Rectal smooth muscle tissue (tissue), 1 donor: ENCODE results near the gene FAAP24.
"Not testable (repeated sequence)": the region's sequence is repeated elsewhere in the genome, so short reads cannot be mapped to it uniquely, and the experiment has no call there.

Experiments
- H3K27ac ChIP-seq: one replicate; pipeline ENCODE4 v1.7.0; 2013; ENCODE audit warnings: low read depth, low read length, inconsistent platforms
- H3K27me3 ChIP-seq: one replicate; pipeline ENCODE4 v1.7.0; 2013; ENCODE audit warnings: low read length; ENCODE audit not compliant: control insufficient read depth, insufficient read depth
- H3K36me3 ChIP-seq: one replicate; pipeline ENCODE4 v1.7.0; 2013; ENCODE audit warnings: low read length; ENCODE audit not compliant: control insufficient read depth, insufficient read depth
- H3K4me1 ChIP-seq: one replicate; pipeline ENCODE4 v1.7.0; 2013; ENCODE audit warnings: low read length; ENCODE audit not compliant: control insufficient read depth, insufficient read depth
- H3K4me3 ChIP-seq: one replicate; pipeline ENCODE4 v1.7.0; 2013; ENCODE audit warnings: low read length
- H3K9ac ChIP-seq: one replicate; pipeline ENCODE4 v1.7.0; 2013; ENCODE audit warnings: low read length

Gene FAAP24

DNA sequence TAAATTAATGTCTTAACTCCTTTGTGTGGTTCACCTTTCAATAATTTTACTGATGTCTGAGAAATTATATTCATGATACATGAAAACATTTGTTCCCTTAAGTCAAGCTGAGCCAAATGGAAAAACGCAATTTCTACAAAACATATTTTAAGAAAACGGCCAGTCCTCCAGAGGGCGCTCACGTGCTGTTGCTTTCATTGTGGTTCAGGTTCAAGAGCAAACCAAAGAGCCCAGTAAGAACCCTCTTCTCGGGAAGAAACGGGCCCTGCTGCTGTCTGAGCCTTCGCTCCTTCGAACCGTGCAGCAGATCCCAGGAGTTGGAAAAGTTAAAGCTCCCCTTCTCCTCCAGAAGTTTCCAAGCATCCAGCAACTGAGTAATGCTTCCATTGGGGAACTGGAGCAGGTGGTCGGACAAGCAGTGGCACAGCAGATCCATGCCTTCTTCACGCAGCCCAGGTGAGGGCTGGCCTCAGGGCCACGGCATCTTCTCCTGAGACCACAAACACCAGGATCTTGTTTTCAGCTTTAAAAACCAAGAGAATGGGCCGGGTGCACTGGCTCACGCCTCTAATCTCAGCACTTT, 4.3 kb downstream of the FAAP24 start:
- Histone ChIP-seq H3K4me1 (no peaks in the 10 kb centered on the region), H3K9ac (no peak overlapping the region), H3K4me3 (no peak overlapping the region), H3K27ac (no peak overlapping the region), H3K27me3 (no peaks in the 10 kb centered on the region), H3K36me3 (no peaks in the 10 kb centered on the region)

DNA sequence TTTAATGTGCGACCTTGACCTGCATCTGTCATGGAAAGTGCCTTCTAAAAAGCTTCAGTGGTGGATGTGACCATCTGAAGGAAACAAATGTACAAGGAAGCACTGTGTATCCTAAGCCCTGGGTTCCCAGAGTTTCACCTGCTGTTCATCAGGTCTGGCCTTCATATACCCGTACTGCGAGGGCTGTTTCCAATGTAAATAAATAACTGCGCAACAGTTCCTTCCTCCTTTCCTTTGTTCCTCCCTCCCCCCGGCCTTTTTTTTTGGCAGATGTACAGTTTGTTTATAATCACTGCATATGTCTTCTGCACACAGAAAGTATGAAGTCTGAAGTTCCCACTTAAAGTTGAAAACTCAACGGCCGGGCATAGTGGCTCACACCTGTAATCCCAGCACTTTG, 5.2 kb downstream of the FAAP24 start:
- Histone ChIP-seq H3K4me1 (no peaks in the 10 kb centered on the region), H3K27ac (no peak overlapping the region), H3K9ac (no peak overlapping the region), H3K36me3 (no peaks in the 10 kb centered on the region), H3K27me3 (no peaks in the 10 kb centered on the region), H3K4me3 (no peak overlapping the region)

DNA sequence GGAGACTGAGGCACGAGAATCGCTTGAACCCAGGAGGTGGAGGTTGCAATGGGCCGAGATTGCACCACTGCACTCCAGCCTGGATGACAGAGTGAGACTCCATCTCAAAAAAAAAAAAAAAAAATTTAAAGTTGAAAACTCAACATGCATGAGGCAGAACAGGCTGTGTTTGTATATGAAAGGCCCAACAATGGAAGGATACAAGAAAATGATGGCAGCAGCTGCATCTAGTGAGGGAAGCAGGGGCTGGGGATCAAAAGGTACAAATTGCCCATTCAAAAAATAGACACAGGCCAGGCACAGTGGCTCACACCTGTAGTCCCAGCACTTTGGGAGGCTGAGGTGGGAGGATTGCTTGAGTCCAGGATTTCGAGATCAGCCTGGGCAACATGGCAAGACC, 5.8 kb downstream of the FAAP24 start:
- H3K27ac ChIP-seq, H3K4me1 ChIP-seq, H3K36me3 ChIP-seq, H3K9ac ChIP-seq, H3K4me3 ChIP-seq, H3K27me3 ChIP-seq: not testable (repeated sequence)

DNA sequence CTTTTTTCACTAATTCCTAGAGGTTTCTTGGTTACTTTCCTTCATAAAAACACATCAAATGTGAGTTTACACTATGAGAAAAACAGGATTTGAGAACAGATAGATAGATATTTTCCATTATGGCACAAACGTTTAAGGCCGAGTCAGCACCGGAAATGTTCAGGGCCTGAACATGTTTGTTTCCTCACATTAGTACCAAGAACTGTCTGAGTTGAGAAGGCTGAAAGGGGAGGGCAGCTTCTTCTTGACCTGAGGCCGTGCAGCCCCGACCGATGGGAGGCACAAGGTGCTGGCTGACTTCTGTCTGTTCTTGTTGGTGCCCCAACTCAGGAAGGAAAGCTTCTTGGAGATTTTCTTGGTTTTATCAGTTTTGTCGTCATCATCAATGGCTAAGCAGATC, 7.8 kb downstream of the FAAP24 start:
- H3K9ac ChIP-seq, H3K27ac ChIP-seq, H3K4me3 ChIP-seq, H3K36me3 ChIP-seq, H3K27me3 ChIP-seq, H3K4me1 ChIP-seq: not testable (repeated sequence)

DNA sequence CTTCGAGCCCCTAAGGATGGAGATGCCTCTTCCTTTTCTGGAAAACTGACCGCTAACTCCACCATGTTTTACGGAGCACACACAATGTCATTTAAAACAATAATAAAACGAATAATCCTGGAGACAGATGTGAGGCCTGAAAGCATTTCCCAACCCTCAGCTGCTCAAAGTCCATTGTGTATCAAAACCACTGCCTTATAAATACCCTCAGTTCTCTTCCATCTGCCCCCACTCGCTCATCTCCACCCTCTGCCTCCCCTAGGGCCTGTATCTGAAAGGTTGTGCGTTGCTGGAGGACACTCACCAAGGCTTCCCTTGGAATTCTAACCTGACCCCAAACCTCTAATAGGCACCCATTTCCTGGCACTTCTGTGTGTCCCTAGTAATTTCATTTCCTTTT, 10.4 kb downstream of the FAAP24 start:
- H3K4me1 ChIP-seq, H3K9ac ChIP-seq, H3K27ac ChIP-seq, H3K27me3 ChIP-seq, H3K4me3 ChIP-seq, H3K36me3 ChIP-seq: not testable (repeated sequence)

DNA sequence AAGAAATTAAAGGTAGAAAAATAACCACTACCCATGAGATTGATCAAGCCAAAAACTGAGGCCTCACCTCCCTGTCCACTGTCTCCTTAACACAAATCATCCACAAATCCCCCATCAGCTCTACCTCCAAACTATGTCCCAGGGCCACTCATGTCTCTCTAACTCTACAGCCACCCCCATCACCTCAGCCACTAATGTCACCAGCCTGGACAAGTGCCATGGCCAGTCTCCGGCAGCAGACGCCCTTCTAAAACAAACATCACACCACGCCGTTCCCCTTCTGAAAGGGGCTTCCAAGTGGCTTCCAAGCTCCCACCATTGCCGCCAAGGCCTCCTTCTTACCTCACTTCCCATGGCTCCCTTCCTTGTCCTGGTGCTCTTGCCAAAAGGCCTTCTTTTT, 16.2 kb downstream of the FAAP24 start:
- not testable (repeated sequence) for H3K4me1 ChIP-seq, H3K4me3 ChIP-seq, H3K27me3 ChIP-seq, H3K36me3 ChIP-seq, H3K9ac ChIP-seq, H3K27ac ChIP-seq

DNA sequence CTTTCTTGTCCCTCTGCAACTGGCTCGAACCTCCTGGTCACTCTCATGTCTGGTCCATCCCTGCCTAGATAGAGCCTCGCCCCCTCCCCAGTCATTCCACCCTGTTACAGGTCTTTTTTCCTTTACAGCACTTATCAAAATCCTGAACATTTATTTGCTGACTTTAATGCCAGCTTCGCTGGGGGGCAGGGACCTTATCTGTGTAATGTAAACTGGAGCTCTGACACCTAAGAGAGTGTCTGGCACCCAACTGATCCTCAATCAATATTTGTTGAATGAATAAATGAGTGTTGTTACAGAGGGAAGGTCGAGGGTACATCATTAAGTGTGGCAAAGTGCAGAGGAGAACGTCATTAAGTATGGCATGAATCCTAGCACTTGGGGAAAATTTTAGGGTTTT, 16.7 kb downstream of the FAAP24 start:
- Histone ChIP-seq H3K9ac (no peak overlapping the region), H3K4me1 (no peaks in the 10 kb centered on the region), H3K27ac (no peak overlapping the region), H3K36me3 (peaks cover 5% of the 10 kb centered on the region), H3K4me3 (no peak overlapping the region), H3K27me3 (no peaks in the 10 kb centered on the region)

DNA sequence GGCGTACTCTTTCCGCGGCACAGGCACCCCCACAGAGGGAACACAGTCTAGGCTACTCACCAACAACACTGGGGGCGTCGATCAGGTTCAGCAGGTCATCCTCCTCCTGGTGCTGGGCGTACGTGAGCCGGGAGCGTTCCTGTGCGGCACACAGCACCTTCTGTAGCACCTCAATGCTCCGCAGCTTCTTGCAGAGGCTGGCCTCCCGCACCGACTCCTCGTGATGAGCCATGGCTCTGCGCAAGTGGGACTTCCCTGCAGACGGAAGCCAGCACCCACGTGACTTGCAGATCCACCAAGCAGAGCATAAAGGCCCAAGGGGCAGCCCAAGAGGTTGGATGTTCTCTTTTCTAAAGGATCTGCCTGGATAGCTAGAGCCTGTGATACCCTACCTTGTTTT, 23.9 kb downstream of the FAAP24 start:
- not testable (repeated sequence) for H3K27ac ChIP-seq, H3K27me3 ChIP-seq, H3K36me3 ChIP-seq, H3K4me1 ChIP-seq, H3K9ac ChIP-seq, H3K4me3 ChIP-seq

DNA sequence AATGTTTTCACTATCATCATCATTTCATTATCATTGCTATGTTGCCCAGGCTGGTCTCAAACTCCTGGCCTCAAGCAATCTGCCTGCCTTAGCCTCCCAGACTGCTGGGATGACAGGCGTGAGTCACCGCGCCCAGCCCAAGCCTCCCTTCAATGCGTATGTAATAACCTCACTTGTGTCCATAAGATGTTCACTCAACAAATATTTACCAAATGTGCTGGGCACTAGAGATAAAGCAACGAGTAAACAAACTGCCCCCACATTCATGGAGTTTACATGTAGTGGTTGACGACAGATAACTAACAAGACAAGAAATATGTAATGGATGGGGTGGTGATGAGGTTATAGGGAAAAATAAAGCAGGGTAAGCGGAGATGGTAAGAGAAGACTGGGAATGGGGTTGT, 25.0 kb downstream of the FAAP24 start:
- H3K27me3 ChIP-seq, H3K4me3 ChIP-seq, H3K4me1 ChIP-seq, H3K27ac ChIP-seq, H3K9ac ChIP-seq, H3K36me3 ChIP-seq: not testable (repeated sequence)

DNA sequence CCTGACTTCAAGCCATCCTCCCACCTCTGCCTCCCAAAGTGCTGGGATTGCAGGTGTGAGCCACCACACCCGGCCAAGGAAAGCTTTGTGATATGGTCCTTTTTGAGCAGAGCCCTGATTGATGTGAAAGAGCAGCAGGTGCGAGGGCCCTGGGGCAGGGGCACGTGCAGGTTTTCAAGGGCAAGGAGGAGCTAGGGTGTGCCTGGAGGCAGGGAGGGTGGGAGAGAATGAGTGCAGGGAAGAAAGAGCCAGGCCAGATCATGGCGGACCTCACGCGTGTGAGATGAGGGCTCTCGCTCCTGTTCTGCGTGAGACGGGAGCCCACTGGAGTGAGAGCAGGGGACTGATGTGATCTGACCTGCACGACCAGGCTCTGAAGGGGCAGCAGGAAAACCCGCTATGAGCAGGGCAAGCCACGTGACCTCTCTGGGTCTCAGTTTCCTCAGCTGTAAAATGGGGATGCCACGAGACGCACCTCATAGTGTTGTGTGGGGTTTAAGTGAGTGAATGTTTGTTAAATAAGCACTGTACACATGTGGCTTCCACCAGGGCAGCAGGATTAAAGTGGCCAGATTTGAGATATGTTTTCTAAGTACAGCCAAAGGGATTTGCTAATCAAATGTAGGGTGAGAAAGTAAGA, 25.8 kb downstream of the FAAP24 start:
- H3K36me3 ChIP-seq = no peaks in the 10 kb centered on the region
- H3K4me3 ChIP-seq = no peak overlapping the region
- H3K27ac ChIP-seq = no peak overlapping the region
- H3K4me1 ChIP-seq = no peaks in the 10 kb centered on the region
- no peaks in the 10 kb centered on the region for H3K27me3 ChIP-seq
- H3K9ac ChIP-seq = no peak overlapping the region

DNA sequence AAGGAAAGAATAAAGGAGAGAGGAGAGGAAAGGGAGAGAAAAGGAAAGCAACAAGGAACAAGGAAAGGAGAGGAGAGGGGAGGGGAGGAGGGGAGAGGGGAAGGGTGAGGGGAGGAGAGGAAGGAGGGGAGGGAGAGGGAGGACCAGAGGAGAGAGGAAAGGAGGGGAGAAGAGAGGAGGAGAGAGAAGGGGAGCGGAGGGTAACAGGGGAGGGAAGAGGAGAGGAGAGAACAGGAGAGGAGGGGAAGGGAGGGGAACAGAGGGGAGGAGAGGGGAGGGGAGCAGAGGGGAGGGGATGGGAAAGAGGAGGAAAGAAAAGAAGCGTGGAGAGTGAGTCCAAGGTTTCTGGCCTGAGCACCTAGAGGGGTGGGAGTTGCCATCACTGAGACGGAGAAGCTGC, 26.7 kb downstream of the FAAP24 start:
- no peak overlapping the region for H3K27ac ChIP-seq
- no peaks in the 10 kb centered on the region for H3K4me1 ChIP-seq
- no peak overlapping the region for H3K4me3 ChIP-seq
- no peaks in the 10 kb centered on the region for H3K36me3 ChIP-seq
- H3K9ac ChIP-seq = no peak overlapping the region
- no peaks in the 10 kb centered on the region for H3K27me3 ChIP-seq

DNA sequence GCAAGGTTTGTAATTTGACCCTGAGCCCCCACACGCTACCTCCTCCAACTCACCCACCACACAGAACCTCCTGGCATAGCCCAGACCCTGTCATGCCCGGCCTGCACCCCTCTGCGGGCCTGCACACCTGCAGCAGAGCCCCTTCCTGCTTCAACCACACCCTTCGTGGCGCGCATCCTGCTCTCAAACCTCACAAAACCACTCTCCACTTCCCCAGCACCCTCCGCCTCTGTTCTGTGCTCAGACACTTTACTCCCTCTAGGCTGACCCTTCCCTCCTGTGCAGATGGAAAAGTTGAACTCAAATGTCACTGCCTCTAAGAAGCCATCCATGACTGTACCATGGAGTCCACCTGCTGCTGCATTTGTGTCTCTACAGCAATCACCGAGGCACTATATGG, 28.5 kb downstream of the FAAP24 start:
- Histone ChIP-seq H3K36me3 (no peaks in the 10 kb centered on the region), H3K9ac (no peak overlapping the region)

DNA sequence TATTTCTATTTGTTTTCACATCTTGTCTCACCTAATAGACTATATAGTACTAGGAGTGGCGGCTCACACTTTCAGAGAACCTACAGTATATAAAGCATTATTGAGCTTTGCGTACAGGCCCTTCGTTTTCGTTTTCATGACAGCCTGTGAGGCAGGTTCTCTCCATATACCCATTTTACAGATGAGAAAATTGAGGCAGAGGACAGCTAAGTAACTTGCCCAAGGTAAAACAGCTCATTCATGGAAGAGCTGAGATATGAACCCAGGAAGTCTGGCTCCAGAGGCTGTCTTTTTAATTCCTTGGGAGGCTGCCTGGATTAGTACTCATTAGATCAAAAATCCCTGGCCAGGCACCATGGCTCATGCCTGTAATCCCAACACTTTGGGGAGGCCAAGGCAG, 28.9 kb downstream of the FAAP24 start:
- Histone ChIP-seq H3K9ac (no peak overlapping the region), H3K27ac (no peak overlapping the region), H3K4me1 (no peaks in the 10 kb centered on the region), H3K27me3 (no peaks in the 10 kb centered on the region), H3K4me3 (no peak overlapping the region), H3K36me3 (no peaks in the 10 kb centered on the region)

More for the DNA sequence above, 28.5 kb downstream of the FAAP24 start:
- H3K27ac ChIP-seq = no peak overlapping the region
- H3K4me3 ChIP-seq = no peak overlapping the region
- H3K27me3 ChIP-seq = no peaks in the 10 kb centered on the region
- no peaks in the 10 kb centered on the region for H3K4me1 ChIP-seq
